GM10248 (cell line): ENCODE results near the gene THAP5.

Source experiments
- CTCF ChIA-PET: fragments of 300-600 bp; sonication (Branson Sonifier 250); formaldehyde crosslinking; extraction: SDS; loops from one replicate; lab custom pipeline; 2021; ENCODE audit warnings: antibody characterized with exemption; lab: Yijun Ruan, JAX
- POLR2A ChIA-PET: fragments of 350-650 bp; sonication (Branson Sonifier 250); formaldehyde crosslinking; extraction: SDS; loops from one replicate; lab custom pipeline; 2020; ENCODE audit warnings: antibody characterized with exemption; lab: Yijun Ruan, JAX
- DNase-seq: peaks from one replicate; pipeline ENCODE4 v3.0.0; 2012; ENCODE audit errors: extremely low spot score
- TF ChIP-seq, protein P1 (sequence below): IDR thresholded peaks from 2 replicates; pipeline ENCODE4 v1.5.1; 2012; ENCODE audit warnings: mild to moderate bottlenecking, low read depth; ENCODE audit errors: extremely low read depth, missing control alignments, control extremely low read depth

Gene THAP5

DNA sequence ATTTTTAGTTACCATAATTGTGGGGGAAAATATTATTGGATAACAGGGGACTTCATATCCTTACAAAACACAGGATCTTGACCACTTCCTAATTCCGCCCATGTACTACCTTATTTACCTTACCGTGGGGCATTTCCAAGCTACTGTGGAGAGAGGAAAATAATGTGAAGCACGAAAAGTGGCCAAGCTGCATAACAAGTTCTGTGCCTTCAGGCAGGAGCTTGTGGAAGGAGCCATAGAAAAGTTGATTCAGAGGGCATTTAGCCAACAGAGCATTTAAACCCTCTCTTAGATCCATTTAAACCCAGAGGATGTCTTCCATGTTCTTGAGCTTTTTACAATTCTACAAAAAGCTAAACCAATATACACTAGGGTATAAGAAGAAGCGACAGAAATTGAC is 41.8 kb upstream of the THAP5 start:
- CTCF ChIA-PET, result interaction anchor here (1.0 to 1.8 kb wide), 4 partner anchors 9 to 29 kb away, joined by 3 to 6 read pairs (median 4); no protein-coding TSS in a partner anchor

DNA sequence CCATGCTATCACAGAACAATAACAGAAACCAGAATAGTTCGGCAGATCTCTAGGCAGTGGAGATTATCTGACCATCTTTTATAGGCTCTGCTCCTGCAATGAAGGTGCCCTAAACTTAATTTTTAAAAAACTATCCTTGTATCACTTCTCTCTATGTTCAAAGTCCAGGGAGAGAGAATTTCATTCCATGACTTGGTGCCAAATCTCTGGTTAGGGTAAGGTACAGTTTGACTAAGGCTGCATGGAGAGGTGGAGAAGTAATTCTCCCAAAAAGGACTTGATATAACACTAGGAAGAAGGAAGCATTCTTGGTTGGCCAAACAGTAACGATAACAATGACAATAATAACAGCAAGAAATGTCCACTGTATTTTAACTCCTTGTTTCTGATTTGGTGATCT is 40.1 kb upstream of the THAP5 start:
- POLR2A ChIA-PET, result no interaction called here
- CTCF ChIA-PET, result interaction anchor here (1.7 to 2.5 kb wide), 2 partner anchors 9 to 17 kb away, joined by 3 to 9 read pairs; no protein-coding TSS in a partner anchor
- DNase-seq, result no peak
- TF ChIP-seq, protein P1, sequence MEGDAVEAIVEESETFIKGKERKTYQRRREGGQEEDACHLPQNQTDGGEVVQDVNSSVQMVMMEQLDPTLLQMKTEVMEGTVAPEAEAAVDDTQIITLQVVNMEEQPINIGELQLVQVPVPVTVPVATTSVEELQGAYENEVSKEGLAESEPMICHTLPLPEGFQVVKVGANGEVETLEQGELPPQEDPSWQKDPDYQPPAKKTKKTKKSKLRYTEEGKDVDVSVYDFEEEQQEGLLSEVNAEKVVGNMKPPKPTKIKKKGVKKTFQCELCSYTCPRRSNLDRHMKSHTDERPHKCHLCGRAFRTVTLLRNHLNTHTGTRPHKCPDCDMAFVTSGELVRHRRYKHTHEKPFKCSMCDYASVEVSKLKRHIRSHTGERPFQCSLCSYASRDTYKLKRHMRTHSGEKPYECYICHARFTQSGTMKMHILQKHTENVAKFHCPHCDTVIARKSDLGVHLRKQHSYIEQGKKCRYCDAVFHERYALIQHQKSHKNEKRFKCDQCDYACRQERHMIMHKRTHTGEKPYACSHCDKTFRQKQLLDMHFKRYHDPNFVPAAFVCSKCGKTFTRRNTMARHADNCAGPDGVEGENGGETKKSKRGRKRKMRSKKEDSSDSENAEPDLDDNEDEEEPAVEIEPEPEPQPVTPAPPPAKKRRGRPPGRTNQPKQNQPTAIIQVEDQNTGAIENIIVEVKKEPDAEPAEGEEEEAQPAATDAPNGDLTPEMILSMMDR, result no peak

More for the DNA sequence above, 41.8 kb upstream of the THAP5 start:
- TF ChIP-seq, protein P1, result no peak
- no peak for DNase-seq
- POLR2A ChIA-PET, result no interaction called here

DNA sequence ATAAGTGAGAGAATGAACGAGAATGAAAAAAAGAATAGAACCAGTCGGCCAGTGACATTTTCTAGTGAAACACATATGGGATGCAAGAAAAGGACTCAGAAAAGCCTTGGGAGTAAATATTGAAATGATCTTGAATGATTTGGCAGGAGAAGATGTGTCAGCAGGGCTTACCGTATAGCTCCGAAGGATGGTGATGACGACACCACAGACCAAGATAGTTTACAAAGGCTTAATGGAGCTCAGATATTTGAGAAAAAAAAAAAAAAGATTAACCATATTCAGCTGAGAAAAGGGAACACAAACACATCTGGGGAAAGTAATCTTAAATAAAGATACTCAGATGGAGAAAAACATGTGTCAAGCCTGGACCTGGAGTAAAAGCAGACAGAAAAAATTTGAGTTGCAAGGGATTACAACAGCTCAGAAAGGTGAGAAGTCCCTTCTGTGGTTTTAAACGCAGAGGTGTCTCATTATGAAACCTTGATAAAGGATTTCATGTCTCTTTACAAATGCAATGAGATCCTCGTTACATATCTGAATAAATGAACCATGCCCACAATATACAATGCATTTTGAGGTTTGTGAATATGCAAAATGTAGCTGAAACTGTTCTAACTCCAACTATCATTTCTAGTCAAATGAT is 36.2 kb upstream of the THAP5 start:
- DNase-seq, result no peak
- TF ChIP-seq, protein P1, result no peak
- ChIA-PET POLR2A (no interaction called here), CTCF (interaction anchor here (2.0 kb wide), 1 partner anchor 14 kb away, joined by 5 read pairs; no protein-coding TSS in a partner anchor)

DNA sequence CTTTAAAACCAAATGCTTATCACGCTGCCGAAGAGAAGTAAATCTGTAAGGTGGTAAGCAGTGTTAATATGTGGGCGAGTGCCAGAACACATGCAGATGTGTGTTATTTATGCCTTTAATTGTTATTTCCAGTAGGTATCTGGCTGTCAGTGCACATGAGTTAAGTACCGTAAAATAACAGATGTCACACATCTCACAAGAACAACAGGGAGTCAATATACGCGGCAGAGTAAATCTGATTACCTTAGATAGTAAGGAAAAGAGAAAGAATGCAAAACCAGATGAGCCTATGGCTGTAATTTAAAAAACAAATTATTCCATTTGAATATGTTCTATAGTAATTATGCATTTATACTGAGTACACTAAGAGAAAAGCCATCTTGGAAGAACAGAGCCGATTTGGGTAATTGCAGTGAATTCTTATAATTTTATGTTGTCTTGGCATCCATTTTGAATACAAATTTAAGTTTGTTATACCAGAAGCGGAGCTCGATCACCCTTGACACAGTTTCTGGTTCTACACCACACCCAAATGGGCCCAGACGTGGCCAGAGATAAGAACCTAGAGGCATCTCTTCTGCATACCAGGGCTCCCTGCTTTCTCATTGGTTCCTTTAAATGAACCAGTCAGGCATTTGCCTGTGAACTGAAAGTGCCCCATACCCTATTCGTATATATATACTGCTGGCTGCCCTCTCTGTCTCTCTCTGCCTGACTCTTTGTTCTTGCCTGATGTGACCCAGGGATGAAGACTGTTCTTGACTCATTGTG is 35.0 kb upstream of the THAP5 start:
- ChIA-PET CTCF (interaction anchor here (1.3 kb wide), 1 partner anchor 11 kb away, joined by 3 read pairs; no protein-coding TSS in a partner anchor), POLR2A (no interaction called here)
- DNase-seq, result no peak
- TF ChIP-seq, protein P1, result no peak

DNA sequence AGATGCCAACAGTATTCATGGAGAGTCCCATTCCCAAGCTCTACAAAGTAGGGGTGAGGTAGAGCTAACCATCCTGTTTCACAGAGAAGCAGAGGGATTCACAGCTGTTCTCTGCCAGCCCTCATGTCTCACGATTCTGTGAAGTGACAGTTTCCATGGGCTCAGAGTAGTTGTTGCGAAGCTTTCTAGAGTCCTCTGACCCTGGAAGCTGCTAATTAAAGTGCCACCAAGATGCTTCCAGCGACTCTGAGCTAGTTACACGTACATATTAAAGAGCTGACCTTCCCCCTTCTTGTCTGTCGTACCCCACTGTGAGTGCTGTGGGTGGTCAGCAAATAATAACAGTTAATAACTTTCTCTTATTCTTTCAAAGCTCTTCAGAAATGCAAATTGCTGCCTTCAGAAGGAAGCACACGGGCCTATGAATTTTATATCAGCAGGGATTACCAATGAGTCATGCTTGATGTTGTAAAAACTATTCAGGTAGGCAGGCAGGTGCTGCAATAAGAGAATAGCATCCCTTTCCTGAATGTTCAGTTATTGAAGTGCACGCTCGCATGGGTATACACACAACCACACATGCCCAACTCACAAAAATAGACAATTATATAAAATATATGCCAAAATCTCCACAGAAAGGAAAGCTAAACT is 34.3 kb upstream of the THAP5 start:
- TF ChIP-seq, protein P1, result no peak
- ChIA-PET CTCF (interaction anchor here (1.3 kb wide), 1 partner anchor 11 kb away, joined by 3 read pairs; no protein-coding TSS in a partner anchor), POLR2A (no interaction called here)
- DNase-seq, result no peak

DNA sequence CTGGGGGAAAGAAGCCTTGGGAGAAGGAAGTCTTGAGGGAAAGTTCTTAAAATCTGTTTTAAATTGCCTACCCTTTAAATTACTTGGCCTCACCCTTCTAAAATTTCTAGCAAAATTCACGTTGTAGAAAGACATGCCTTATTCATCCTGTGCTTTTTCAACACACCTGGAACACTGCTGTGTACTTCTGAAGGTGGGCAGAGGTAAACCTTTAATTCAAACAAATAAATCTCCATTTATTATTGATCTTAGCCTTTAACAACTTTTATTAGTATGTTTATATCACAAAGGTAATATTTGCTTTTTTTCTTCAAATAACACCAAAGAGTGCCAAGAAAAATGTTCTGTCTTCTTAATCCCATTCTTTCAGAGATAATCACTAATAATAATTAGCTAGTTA is 30.9 kb upstream of the THAP5 start:
- CTCF ChIA-PET, result no interaction called here
- TF ChIP-seq, protein P1, result no peak
- DNase-seq, result no peak
- POLR2A ChIA-PET, result no interaction called here
